SJCRH30 (cell line): Measurements from ENCODE around the gene PLA2G2E. TPM values are rescaled to one million over a fixed set of nuclear protein-coding genes. Genes with fewer than 3 reads are reported as not detected.

Experiments used
- DNase-seq, 2 experiments: peaks; one replicate each; pipeline ENCODE4 v3.0.0-alpha.2; 2015 to 2020
- H3K27ac ChIP-seq: fragments of 250-450 bp; sonication (Bioruptor Pico); 2 replicates; pipeline ENCODE4 v1.5.1; 2020; ENCODE audit warnings: mild to moderate bottlenecking, moderate library complexity
- H3K27me3 ChIP-seq: fragments of 250-450 bp; sonication (Bioruptor Pico); 2 replicates; pipeline ENCODE4 v1.5.1; 2020; ENCODE audit warnings: mild to moderate bottlenecking, moderate library complexity
- H3K36me3 ChIP-seq: fragments of 250-450 bp; sonication (Bioruptor Pico); 2 replicates; pipeline ENCODE4 v1.5.1; 2020; ENCODE audit warnings: mild to moderate bottlenecking, moderate library complexity
- H3K4me1 ChIP-seq: fragments of 250-450 bp; sonication (Bioruptor Pico); 2 replicates; pipeline ENCODE4 v1.5.1; 2020; ENCODE audit warnings: mild to moderate bottlenecking, moderate library complexity
- H3K4me3 ChIP-seq: fragments of 250-450 bp; sonication (Bioruptor Pico); 2 replicates; pipeline ENCODE4 v1.5.1; 2020; ENCODE audit warnings: mild to moderate bottlenecking, moderate library complexity
- H3K9me3 ChIP-seq: fragments of 250-450 bp; sonication (Bioruptor Pico); replicated peaks from 2 replicates; pipeline ENCODE4 v1.5.1; 2020; ENCODE audit warnings: mild to moderate bottlenecking, moderate library complexity
- total RNA-seq: library from RNA; depleted of rRNA; stranded (reverse); fragments of >200 nt; shearing (Covaris generic); gene quantifications from 2 replicates; pipeline ENCODE4 v1.2.3, GENCODE V29; 2014

The PLA2G2E gene
- total RNA-seq, 1 experiment from 2014 or later = not detected

GRCh38 chr1:19918057-19918456, 5.4 kb downstream of the PLA2G2E start:
- H3K27me3 ChIP-seq = peaks cover 4% of the 10 kb centered on the region; the same call in 1 of the 2 replicates
- no peak overlapping the region for H3K27ac ChIP-seq

GRCh38 chr1:19910650-19911049, 12.8 kb downstream of the PLA2G2E start:
- Histone ChIP-seq H3K27ac (no peak overlapping the region), H3K36me3 (peaks cover 86% of the 10 kb centered on the region), H3K4me1 (no peaks in the 10 kb centered on the region), H3K4me3 (no peak overlapping the region), H3K9me3 (no peaks in the 10 kb centered on the region), H3K27me3 (no peaks in the 10 kb centered on the region)
- no peak for DNase-seq

More at GRCh38 chr1:19918057-19918456, 5.4 kb downstream of the PLA2G2E start:
- Histone ChIP-seq H3K4me3 (no peak overlapping the region), H3K36me3 (peaks cover 15% of the 10 kb centered on the region), H3K9me3 (no peaks in the 10 kb centered on the region), H3K4me1 (no peaks in the 10 kb centered on the region)
- peak; percentile 81 to 92 for DNase-seq

- DNase-seq = no peak
- Histone ChIP-seq H3K9me3 (no peaks in the 10 kb centered on the region), H3K4me3 (no peak overlapping the region), H3K36me3 (peaks cover 93% of the 10 kb centered on the region), H3K27me3 (no peaks in the 10 kb centered on the region), H3K27ac (no peak overlapping the region), H3K4me1 (no peaks in the 10 kb centered on the region)
Observed at GRCh38 chr1:19909971-19910370, 13.4 kb downstream of the PLA2G2E start.

GRCh38 chr1:19909392-19909791, 14.0 kb downstream of the PLA2G2E start:
- no peak for DNase-seq
- Histone ChIP-seq H3K9me3 (no peaks in the 10 kb centered on the region), H3K27ac (no peak overlapping the region), H3K4me1 (no peaks in the 10 kb centered on the region), H3K27me3 (no peaks in the 10 kb centered on the region), H3K36me3 (peaks cover 98% of the 10 kb centered on the region), H3K4me3 (no peak overlapping the region)

GRCh38 chr1:19907456-19907855, 16.0 kb downstream of the PLA2G2E start:
- Histone ChIP-seq H3K4me3 (no peak overlapping the region), H3K27me3 (no peaks in the 10 kb centered on the region), H3K4me1 (no peaks in the 10 kb centered on the region), H3K27ac (no peak overlapping the region), H3K9me3 (no peaks in the 10 kb centered on the region), H3K36me3 (peaks cover 91% of the 10 kb centered on the region)
- no peak for DNase-seq

GRCh38 chr1:19903621-19904020, 19.8 kb downstream of the PLA2G2E start:
- Histone ChIP-seq H3K9me3 (no peaks in the 10 kb centered on the region), H3K27ac (no peak overlapping the region), H3K27me3 (no peaks in the 10 kb centered on the region), H3K36me3 (peaks cover 93% of the 10 kb centered on the region), H3K4me1 (no peaks in the 10 kb centered on the region), H3K4me3 (no peak overlapping the region)
- no peak for DNase-seq

GRCh38 chr1:19901653-19902052, 21.8 kb downstream of the PLA2G2E start:
- Histone ChIP-seq H3K4me3 (no peak overlapping the region), H3K9me3 (no peaks in the 10 kb centered on the region), H3K27me3 (no peaks in the 10 kb centered on the region), H3K36me3 (peaks cover 91% of the 10 kb centered on the region), H3K27ac (no peak overlapping the region), H3K4me1 (no peaks in the 10 kb centered on the region)
- no peak for DNase-seq

- no peak for DNase-seq
- H3K27me3 ChIP-seq = no peaks in the 10 kb centered on the region
- H3K4me1 ChIP-seq = no peaks in the 10 kb centered on the region
- no peaks in the 10 kb centered on the region for H3K9me3 ChIP-seq
- no peak overlapping the region for H3K4me3 ChIP-seq
- H3K36me3 ChIP-seq = peaks cover 86% of the 10 kb centered on the region
- no peak overlapping the region for H3K27ac ChIP-seq
Observed at GRCh38 chr1:19894218-19894617, 29.2 kb downstream of the PLA2G2E start.

- Histone ChIP-seq H3K36me3 (peaks cover 80% of the 10 kb centered on the region), H3K4me1 (no peaks in the 10 kb centered on the region), H3K9me3 (no peaks in the 10 kb centered on the region), H3K27ac (no peak overlapping the region), H3K27me3 (no peaks in the 10 kb centered on the region), H3K4me3 (no peak overlapping the region)
- no peak for DNase-seq
Observed at GRCh38 chr1:19893687-19894086, 29.7 kb downstream of the PLA2G2E start.

- Histone ChIP-seq H3K4me1 (no peaks in the 10 kb centered on the region), H3K9me3 (no peaks in the 10 kb centered on the region), H3K4me3 (no peak overlapping the region), H3K27me3 (no peaks in the 10 kb centered on the region), H3K27ac (no peak overlapping the region), H3K36me3 (peaks cover 78% of the 10 kb centered on the region)
- no peak for DNase-seq
Observed at GRCh38 chr1:19892628-19893168, 30.7 kb downstream of the PLA2G2E start.

- Histone ChIP-seq H3K27me3 (no peaks in the 10 kb centered on the region), H3K9me3 (no peaks in the 10 kb centered on the region), H3K4me1 (no peaks in the 10 kb centered on the region), H3K27ac (no peak overlapping the region), H3K36me3 (peaks cover 77% of the 10 kb centered on the region), H3K4me3 (no peak overlapping the region)
- DNase-seq = no peak
Observed at GRCh38 chr1:19892129-19892528, 31.3 kb downstream of the PLA2G2E start.

- peaks cover 3% of the 10 kb centered on the region; the same call in 1 of the 2 replicates for H3K4me1 ChIP-seq
- H3K4me3 ChIP-seq = no peak overlapping the region
- peaks cover 69% of the 10 kb centered on the region for H3K36me3 ChIP-seq
- H3K27ac ChIP-seq = no peak overlapping the region
- H3K9me3 ChIP-seq = no peaks in the 10 kb centered on the region
- DNase-seq = no peak
- H3K27me3 ChIP-seq = no peaks in the 10 kb centered on the region
Observed at GRCh38 chr1:19889656-19890055, 33.8 kb downstream of the PLA2G2E start.

- no peak for DNase-seq
- peaks cover 64% of the 10 kb centered on the region for H3K36me3 ChIP-seq
- H3K9me3 ChIP-seq = no peaks in the 10 kb centered on the region
- H3K4me1 ChIP-seq = peaks cover 11% of the 10 kb centered on the region
- no peak overlapping the region for H3K4me3 ChIP-seq
- H3K27ac ChIP-seq = no peak overlapping the region
- no peaks in the 10 kb centered on the region for H3K27me3 ChIP-seq
Observed at GRCh38 chr1:19888112-19888511, 35.3 kb downstream of the PLA2G2E start.

- no peaks in the 10 kb centered on the region for H3K9me3 ChIP-seq
- no peak overlapping the region for H3K27ac ChIP-seq
- H3K4me1 ChIP-seq = peaks cover 11% of the 10 kb centered on the region
- peaks cover 42% of the 10 kb centered on the region for H3K36me3 ChIP-seq
- H3K27me3 ChIP-seq = no peaks in the 10 kb centered on the region
- no peak overlapping the region for H3K4me3 ChIP-seq
- no peak for DNase-seq
Observed at GRCh38 chr1:19885821-19886220, 37.6 kb downstream of the PLA2G2E start.

GRCh38 chr1:19884312-19884711, 39.1 kb downstream of the PLA2G2E start:
- Histone ChIP-seq H3K4me3 (peak overlapping the region; percentile 91; the same call in 1 of the 2 replicates), H3K27ac (no peak overlapping the region), H3K27me3 (no peaks in the 10 kb centered on the region), H3K9me3 (no peaks in the 10 kb centered on the region), H3K36me3 (peaks cover 36% of the 10 kb centered on the region), H3K4me1 (peaks cover 11% of the 10 kb centered on the region)
- no peak for DNase-seq
